ENCODE results near the gene CDK17.
"Not testable (repeated sequence)": the region's sequence is repeated elsewhere in the genome, so short reads cannot be mapped to it uniquely, and the experiment has no call there.

Gene CDK17

DNA sequence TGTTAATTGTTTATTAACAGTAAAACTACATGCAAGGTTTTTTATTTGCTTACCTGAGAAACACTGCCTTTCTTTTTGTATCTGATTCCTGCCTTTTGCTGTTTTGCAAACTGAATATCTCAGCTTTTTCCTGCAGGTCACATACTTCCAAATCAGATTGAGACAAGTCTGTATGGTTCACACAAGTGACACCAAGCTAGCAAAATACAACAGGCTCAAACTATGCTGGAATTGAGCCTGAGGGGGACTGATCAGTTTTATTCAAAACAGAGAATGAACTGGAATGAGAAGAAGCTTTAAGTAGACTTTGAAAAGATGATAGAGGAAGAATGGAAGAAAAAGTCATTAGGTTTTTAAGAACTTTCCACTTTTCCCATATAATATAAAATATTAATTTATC, 12.2 kb upstream of the CDK17 start:
- Mint-ChIP-seq H3K27ac (no peak overlapping the region), H3K36me3 (ENCODE audit: low read depth) (no peaks in the 10 kb centered on the region), H3K4me1 (peaks cover 12% of the 10 kb centered on the region), H3K27me3 (ENCODE audit: low read depth) (peaks cover 8% of the 10 kb centered on the region), H3K4me3 (no peak overlapping the region), H3K9me3 (no peaks in the 10 kb centered on the region)
- TF ChIP-seq, protein P1, sequence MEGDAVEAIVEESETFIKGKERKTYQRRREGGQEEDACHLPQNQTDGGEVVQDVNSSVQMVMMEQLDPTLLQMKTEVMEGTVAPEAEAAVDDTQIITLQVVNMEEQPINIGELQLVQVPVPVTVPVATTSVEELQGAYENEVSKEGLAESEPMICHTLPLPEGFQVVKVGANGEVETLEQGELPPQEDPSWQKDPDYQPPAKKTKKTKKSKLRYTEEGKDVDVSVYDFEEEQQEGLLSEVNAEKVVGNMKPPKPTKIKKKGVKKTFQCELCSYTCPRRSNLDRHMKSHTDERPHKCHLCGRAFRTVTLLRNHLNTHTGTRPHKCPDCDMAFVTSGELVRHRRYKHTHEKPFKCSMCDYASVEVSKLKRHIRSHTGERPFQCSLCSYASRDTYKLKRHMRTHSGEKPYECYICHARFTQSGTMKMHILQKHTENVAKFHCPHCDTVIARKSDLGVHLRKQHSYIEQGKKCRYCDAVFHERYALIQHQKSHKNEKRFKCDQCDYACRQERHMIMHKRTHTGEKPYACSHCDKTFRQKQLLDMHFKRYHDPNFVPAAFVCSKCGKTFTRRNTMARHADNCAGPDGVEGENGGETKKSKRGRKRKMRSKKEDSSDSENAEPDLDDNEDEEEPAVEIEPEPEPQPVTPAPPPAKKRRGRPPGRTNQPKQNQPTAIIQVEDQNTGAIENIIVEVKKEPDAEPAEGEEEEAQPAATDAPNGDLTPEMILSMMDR (IDR thresholded peaks at IDR 0.05; ENCODE audit: unreplicated experiment in 3 of 3): no peak

DNA sequence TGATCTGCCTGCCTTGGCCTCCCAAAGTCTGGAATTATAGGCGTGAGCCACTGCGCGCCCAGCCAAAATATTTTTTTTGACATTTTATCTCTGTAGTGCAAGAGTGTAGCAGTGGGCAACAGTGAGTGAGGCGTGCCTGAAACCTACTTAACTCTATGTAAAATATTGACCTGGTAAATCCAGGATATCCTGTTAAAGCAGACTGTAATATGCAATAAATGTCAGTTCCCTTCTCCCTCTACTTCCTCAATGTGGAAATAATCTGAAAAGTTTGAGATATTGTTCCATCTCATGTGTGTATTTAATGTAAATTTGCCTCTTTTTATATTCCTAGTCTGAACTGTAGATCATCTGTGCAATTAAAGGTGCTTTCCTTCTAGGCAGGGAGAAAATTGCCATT, 9.5 kb upstream of the CDK17 start:
- Mint-ChIP-seq H3K36me3 (ENCODE audit: low read depth) (no peaks in the 10 kb centered on the region), H3K4me1 (peaks cover 8% of the 10 kb centered on the region), H3K4me3 (no peak overlapping the region), H3K27ac (no peak overlapping the region), H3K27me3 (ENCODE audit: low read depth) (peaks cover 8% of the 10 kb centered on the region), H3K9me3 (no peaks in the 10 kb centered on the region)
- TF ChIP-seq, protein P1 (IDR thresholded peaks at IDR 0.05; ENCODE audit: unreplicated experiment in 3 of 3): no peak

DNA sequence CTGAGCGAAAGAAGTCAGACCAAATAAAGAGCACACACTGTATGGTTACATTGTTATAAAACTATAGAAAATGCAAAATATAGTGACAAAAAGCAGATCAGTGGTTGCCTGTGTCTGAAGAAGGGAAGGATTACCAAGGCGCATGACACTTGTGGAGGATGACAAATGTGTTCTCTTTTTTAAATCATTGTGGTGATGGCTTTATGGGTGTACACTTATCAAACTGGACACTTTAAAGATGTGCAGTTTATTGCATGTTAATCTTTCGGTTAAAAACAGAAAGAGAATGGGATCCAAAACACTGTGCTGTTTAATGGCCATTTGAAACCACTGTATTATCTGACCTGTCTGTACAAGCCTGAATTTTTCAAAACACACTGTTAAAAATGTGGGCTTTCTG, 8.8 kb upstream of the CDK17 start:
- no peaks in the 10 kb centered on the region for H3K36me3 Mint-ChIP-seq (ENCODE audit: low read depth)
- TF ChIP-seq, protein P1 (IDR thresholded peaks at IDR 0.05; ENCODE audit: unreplicated experiment in 3 of 3): no peak
- H3K4me3 Mint-ChIP-seq: no peak overlapping the region
- no peak overlapping the region for H3K27ac Mint-ChIP-seq
- peaks cover 8% of the 10 kb centered on the region for H3K27me3 Mint-ChIP-seq (ENCODE audit: low read depth)
- H3K9me3 Mint-ChIP-seq: no peaks in the 10 kb centered on the region
- peaks cover 8% of the 10 kb centered on the region for H3K4me1 Mint-ChIP-seq

DNA sequence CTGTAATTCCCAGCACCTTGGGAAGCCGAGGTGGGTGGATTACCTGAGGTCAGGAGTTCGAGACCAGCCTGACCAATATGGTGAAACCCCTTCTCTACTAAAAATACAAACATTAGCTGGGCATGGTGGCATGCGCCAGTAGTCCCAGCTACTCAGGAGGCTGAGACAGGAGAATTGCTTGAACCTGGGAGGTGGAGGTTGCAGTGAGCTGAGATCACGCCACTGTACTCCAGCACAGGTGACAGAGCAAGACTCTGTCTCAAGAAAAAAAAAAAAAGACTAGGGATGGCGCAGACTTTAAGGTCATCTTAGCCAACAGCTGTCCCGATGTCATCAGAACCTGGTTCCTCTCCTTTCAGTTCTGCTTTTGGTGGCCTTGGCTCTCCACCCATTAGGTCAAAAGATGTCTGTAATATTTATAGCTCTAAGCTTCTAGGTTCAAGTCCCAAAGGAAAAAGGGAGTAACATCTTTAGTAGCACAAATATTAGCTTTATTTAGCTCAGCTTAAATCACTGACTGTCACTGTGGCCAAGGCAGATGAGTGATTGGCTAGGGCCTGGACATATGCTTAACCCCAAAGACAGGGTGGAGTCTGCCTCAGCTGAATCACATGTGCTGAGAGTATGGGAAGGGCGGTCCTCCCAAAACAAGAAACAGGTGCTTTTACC, 7.3 kb upstream of the CDK17 start:
- H3K4me1 Mint-ChIP-seq; H3K9me3 Mint-ChIP-seq; H3K36me3 Mint-ChIP-seq (ENCODE audit: low read depth); H3K4me3 Mint-ChIP-seq; H3K27me3 Mint-ChIP-seq (ENCODE audit: low read depth); H3K27ac Mint-ChIP-seq: not testable (repeated sequence)

DNA sequence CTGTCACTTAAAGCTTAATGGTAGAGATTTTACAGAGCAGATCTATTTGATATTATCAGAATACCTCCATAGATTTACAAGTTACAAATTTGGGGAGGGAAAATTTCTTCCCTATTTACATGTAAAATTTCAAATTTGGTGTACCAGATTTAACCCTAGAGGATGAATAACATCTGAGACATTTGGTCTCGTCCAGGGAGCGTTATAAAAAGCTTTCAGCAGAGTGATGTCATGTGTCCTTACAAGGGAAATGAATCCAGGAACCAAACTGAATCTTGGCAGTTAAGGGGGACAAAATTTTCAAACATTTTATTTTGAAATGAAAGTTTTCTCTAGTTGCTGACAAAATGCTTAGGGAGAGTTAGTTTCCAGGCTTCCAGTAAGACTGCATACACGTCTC, 4.5 kb upstream of the CDK17 start:
- H3K27me3 Mint-ChIP-seq (ENCODE audit: low read depth): peaks cover 8% of the 10 kb centered on the region
- H3K36me3 Mint-ChIP-seq (ENCODE audit: low read depth): no peaks in the 10 kb centered on the region
- TF ChIP-seq, protein P1 (IDR thresholded peaks at IDR 0.05; ENCODE audit: unreplicated experiment in 3 of 3): no peak
- H3K4me3 Mint-ChIP-seq: no peak overlapping the region
- H3K4me1 Mint-ChIP-seq: peaks cover 18% of the 10 kb centered on the region
- H3K27ac Mint-ChIP-seq: no peak overlapping the region
- H3K9me3 Mint-ChIP-seq: no peaks in the 10 kb centered on the region

DNA sequence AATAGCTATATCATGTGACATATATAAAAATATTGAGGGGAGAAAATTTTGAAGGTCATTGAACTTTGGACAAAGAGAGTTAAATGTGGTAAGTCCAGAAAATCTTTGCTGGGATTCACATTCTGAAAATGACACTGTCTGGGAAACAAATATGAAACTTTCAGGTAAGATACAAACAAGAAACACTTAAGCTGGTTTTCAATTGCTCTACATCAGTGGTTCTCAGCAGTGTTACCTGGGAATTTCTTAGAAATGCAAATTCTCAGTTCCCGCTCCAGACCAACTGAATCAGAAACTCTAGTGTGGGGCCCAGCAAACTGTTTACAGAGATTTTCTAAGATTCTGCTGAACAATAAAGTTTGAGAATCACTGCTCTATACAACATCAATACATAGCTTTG, 3.6 kb upstream of the CDK17 start:
- no peaks in the 10 kb centered on the region for H3K9me3 Mint-ChIP-seq
- H3K4me1 Mint-ChIP-seq: peaks cover 18% of the 10 kb centered on the region
- H3K36me3 Mint-ChIP-seq (ENCODE audit: low read depth): no peaks in the 10 kb centered on the region
- H3K27ac Mint-ChIP-seq: no peak overlapping the region
- TF ChIP-seq, protein P1 (IDR thresholded peaks at IDR 0.05; ENCODE audit: unreplicated experiment in 3 of 3): no peak
- peaks cover 8% of the 10 kb centered on the region for H3K27me3 Mint-ChIP-seq (ENCODE audit: low read depth)
- no peak overlapping the region for H3K4me3 Mint-ChIP-seq

DNA sequence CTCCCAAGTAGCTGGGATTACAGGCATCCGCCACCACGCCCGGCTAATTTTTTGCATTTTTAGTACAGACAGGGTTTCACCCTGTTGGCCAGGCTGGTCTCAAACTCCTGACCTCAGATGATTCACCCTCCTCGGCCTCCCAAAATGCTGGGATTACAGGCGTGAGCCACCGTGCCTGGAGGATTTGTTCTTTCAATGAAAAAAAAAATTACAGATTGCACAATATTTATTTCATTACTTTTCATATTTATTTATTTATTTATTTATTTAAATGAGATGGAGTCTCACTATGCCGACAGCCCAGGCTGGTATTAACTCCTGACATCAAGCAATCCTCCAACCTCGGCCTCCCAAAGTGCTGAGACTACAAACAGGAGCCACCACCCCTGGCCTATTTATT, 2.3 kb upstream of the CDK17 start:
- H3K4me3 Mint-ChIP-seq; H3K27ac Mint-ChIP-seq; H3K27me3 Mint-ChIP-seq (ENCODE audit: low read depth); H3K9me3 Mint-ChIP-seq; H3K36me3 Mint-ChIP-seq (ENCODE audit: low read depth): not testable (repeated sequence)
- peaks cover 22% of the 10 kb centered on the region for H3K4me1 Mint-ChIP-seq

Data from nephron (organoid).